Thyroid gland (tissue), 4 donors: ENCODE results near the gene CHST2.
"Not testable (repeated sequence)": the region's sequence is repeated elsewhere in the genome, so short reads cannot be mapped to it uniquely, and the experiment has no call there.

Experiments used
- CTCF ChIP-seq, 6 experiments: fragments of 200-600 bp in 3 of 6; fragments of 450-650 bp in 3 of 6; sonication (generic) in 3 of 6; IDR thresholded peaks; one replicate each; pipeline ENCODE4 v1.5.1; 2016 to 2019; ENCODE audit warnings: antibody characterized with exemption in 6 of 6, mild to moderate bottlenecking in 2 of 6, inconsistent platforms in 1 of 6, moderate library complexity in 1 of 6
- POLR2A ChIP-seq, 2 donors: fragments of 450-650 bp; IDR thresholded peaks; one replicate each; pipeline ENCODE4 v1.6.1; 2017; ENCODE audit warnings: antibody characterized with exemption in 2 of 2, mild to moderate bottlenecking in 2 of 2, moderate library complexity in 1 of 2

GRCh38 chr3:143072298-143073020, 47.1 kb upstream of the CHST2 start:
- not testable (repeated sequence) for TF ChIP-seq CTCF, POLR2A (IDR thresholded peaks at IDR 0.05)
